DOHH2 (cell line): Measurements from ENCODE around the gene EPB41L1.

Source experiments
- H3F3A ChIP-seq: fragments of 200-600 bp; sonication (generic), shearing (Covaris generic); 2 replicates; pipeline ENCODE4 v1.6.0; 2016; ENCODE audit warnings: antibody characterized with exemption, mild to moderate bottlenecking; ENCODE audit not compliant: control insufficient read depth, insufficient read depth
- H3K27ac ChIP-seq: fragments of 200-600 bp; sonication (generic); 2 replicates; pipeline ENCODE4 v1.5.1; 2014; ENCODE audit warnings: low read depth, mild to moderate bottlenecking, low read length, moderate library complexity
- H3K27me3 ChIP-seq: fragments of 200-600 bp; sonication (generic); 2 replicates; pipeline ENCODE4 v1.6.1; 2014; ENCODE audit warnings: mild to moderate bottlenecking, low read length, mixed read lengths; ENCODE audit not compliant: control insufficient read depth
- H3K36me3 ChIP-seq: fragments of 200-600 bp; sonication (generic); 2 replicates; pipeline ENCODE4 v1.6.1; 2014; ENCODE audit warnings: mild to moderate bottlenecking, low read length, moderate library complexity, mixed read lengths; ENCODE audit not compliant: control insufficient read depth
- H3K4me1 ChIP-seq: fragments of 200-600 bp; sonication (generic); 2 replicates; pipeline ENCODE4 v1.6.1; 2014; ENCODE audit warnings: mild to moderate bottlenecking, low read length, mixed read lengths; ENCODE audit not compliant: control insufficient read depth
- H3K4me2 ChIP-seq: fragments of 200-600 bp; sonication (generic); 2 replicates; pipeline ENCODE4 v1.6.0; 2014; ENCODE audit warnings: mild to moderate bottlenecking, low read length, moderate library complexity
- H3K4me3 ChIP-seq: fragments of 200-600 bp; sonication (generic); 2 replicates; pipeline ENCODE4 v1.5.1; 2014; ENCODE audit warnings: mild to moderate bottlenecking, low read length, mixed read lengths
- H3K79me2 ChIP-seq: fragments of 200-600 bp; sonication (generic); 2 replicates; pipeline ENCODE4 v1.6.1; 2014; ENCODE audit warnings: mild to moderate bottlenecking, low read length, mixed read lengths; ENCODE audit not compliant: control insufficient read depth
- H3K9me2 ChIP-seq: fragments of 200-600 bp; sonication (generic); replicated peaks from 2 replicates; pipeline ENCODE4 v1.6.1; 2014; ENCODE audit warnings: mild to moderate bottlenecking, low read length, mixed read lengths; ENCODE audit not compliant: control insufficient read depth
- H3K9me3 ChIP-seq: fragments of 200-600 bp; sonication (generic); 2 replicates; pipeline ENCODE4 v1.6.1; 2014; ENCODE audit warnings: antibody characterized with exemption, low read length, mixed read lengths; ENCODE audit not compliant: control insufficient read depth, insufficient read depth
- H4K20me1 ChIP-seq: fragments of 200-600 bp; sonication (generic); 2 replicates; pipeline ENCODE4 v1.6.0; 2014; ENCODE audit warnings: low read depth, mild to moderate bottlenecking, antibody characterized with exemption, low read length, moderate library complexity; ENCODE audit not compliant: control insufficient read depth, insufficient read depth
- EZH2phosphoT487 ChIP-seq: fragments of 200-600 bp; sonication (generic); IDR thresholded peaks from 2 replicates; pipeline ENCODE4 v1.6.1; 2017; ENCODE audit warnings: borderline replicate concordance, mild to moderate bottlenecking, antibody characterized with exemption, low read length, moderate library complexity, mixed read lengths
- TF ChIP-seq, protein P1 (sequence below): fragments of 200-600 bp; sonication (generic); IDR thresholded peaks from one replicate; pipeline ENCODE4 v1.5.1; 2014; ENCODE audit warnings: antibody characterized with exemption, mild to moderate bottlenecking, low read depth, low read length; ENCODE audit not compliant: poor library complexity, severe bottlenecking

EPB41L1 gene

DNA sequence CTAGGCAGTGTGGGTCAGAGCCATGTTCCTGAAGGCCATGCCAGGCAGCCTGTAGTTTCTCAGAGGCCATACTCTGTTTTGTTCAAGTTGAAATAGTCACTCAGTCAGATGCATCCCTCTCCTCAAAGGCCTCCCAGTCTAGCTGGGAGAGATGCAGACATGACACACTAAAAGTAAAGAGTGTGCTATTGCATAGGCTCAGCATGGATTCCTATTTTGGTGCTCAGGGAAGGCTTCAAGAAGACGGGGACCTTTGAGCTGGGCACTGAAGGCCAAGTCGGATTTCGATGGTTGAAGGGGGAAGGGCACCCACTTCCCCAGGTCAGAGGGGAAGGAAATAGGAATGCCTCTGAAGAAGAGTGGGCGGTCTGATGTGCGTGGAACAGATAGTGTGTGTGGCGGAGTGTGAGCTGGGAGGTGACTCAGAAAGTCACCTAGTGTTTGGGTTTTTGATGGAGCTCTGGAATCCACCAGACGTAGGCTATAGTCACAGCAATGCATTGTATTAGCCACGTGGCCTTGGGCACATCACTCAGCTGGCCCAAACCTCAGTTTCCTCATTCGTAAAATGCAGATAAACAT, 3.7 kb downstream of the EPB41L1 start:
- Histone ChIP-seq H3K9me3 (no peaks in the 10 kb centered on the region), H3K27me3 (peaks cover 34% of the 10 kb centered on the region), H3K27ac (no peak overlapping the region), H3F3A (no peaks in the 10 kb centered on the region), H4K20me1 (no peaks in the 10 kb centered on the region), H3K36me3 (no peaks in the 10 kb centered on the region), H3K79me2 (no peaks in the 10 kb centered on the region), H3K4me1 (peaks cover 10% of the 10 kb centered on the region), H3K4me2 (no peak overlapping the region), H3K9me2 (no peaks in the 10 kb centered on the region), H3K4me3 (no peak overlapping the region)
- TF ChIP-seq, protein P1, sequence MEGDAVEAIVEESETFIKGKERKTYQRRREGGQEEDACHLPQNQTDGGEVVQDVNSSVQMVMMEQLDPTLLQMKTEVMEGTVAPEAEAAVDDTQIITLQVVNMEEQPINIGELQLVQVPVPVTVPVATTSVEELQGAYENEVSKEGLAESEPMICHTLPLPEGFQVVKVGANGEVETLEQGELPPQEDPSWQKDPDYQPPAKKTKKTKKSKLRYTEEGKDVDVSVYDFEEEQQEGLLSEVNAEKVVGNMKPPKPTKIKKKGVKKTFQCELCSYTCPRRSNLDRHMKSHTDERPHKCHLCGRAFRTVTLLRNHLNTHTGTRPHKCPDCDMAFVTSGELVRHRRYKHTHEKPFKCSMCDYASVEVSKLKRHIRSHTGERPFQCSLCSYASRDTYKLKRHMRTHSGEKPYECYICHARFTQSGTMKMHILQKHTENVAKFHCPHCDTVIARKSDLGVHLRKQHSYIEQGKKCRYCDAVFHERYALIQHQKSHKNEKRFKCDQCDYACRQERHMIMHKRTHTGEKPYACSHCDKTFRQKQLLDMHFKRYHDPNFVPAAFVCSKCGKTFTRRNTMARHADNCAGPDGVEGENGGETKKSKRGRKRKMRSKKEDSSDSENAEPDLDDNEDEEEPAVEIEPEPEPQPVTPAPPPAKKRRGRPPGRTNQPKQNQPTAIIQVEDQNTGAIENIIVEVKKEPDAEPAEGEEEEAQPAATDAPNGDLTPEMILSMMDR: no peak
- no peak for TF ChIP-seq EZH2phosphoT487

DNA sequence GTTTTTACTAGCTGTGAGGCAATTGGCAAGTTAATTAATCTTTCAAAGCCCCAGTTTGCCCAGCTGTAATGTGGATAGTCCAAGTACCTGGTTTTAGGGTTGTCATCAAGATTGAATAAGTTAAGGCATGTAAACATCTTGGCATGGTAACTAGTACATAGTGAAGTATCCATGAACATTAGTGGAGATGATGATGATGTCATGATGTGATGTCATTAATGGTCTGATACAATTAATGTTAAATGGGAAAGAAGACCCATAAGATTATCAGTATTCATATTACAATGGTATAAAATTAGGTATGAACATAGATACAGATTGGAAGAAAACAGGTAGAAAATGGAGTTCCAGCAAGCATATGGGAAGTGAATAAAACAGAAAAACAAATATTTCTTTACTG, 5.3 kb downstream of the EPB41L1 start:
- TF ChIP-seq, protein P1: no peak
- TF ChIP-seq EZH2phosphoT487: no peak
- Histone ChIP-seq H3K4me2 (no peak overlapping the region), H3F3A (no peaks in the 10 kb centered on the region), H3K36me3 (no peaks in the 10 kb centered on the region), H3K9me2 (no peaks in the 10 kb centered on the region), H4K20me1 (no peaks in the 10 kb centered on the region), H3K79me2 (no peaks in the 10 kb centered on the region), H3K27ac (no peak overlapping the region), H3K4me1 (peaks cover 10% of the 10 kb centered on the region), H3K9me3 (no peaks in the 10 kb centered on the region), H3K27me3 (peaks cover 20% of the 10 kb centered on the region), H3K4me3 (no peak overlapping the region)

DNA sequence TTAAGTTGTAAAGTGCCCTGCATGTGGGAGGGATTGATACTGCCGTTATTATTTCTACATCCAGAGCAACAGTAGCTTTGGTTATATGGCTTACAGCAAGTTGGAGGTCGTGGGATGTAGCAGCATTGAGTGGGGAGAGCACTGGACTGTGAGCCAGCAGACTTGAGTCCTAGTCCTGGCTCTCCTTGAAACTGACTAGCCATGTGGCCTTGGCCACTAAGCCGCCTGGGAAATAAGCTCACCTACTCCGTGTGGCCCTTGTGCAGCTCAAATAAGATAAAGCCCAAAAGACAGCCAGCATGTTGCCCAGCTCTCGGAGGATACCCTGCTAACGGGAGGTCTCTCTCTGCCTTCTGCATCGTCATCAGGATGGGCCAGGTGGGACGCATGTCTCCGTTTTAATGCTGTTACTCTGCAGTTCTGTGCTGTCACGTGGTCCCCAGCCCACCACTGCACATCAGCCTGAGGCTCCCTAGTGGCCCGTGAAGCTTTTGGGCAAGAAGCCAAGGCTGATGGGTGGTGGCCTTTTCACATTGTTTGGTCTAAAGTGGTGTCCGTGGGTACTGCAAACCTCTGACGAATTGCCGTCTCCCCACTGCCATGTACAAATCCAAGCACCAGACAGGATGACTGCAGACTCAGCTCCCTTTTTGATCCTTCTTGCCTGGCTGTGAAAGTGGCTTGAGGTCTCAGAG, 7.9 kb downstream of the EPB41L1 start:
- Histone ChIP-seq H3K9me2 (no peaks in the 10 kb centered on the region), H3K27ac (no peak overlapping the region), H3K4me2 (no peak overlapping the region), H3K79me2 (no peaks in the 10 kb centered on the region), H3K27me3 (0 out of 2 replicates have a peak, but pooled peaks cover 2% of the 10 kb centered on the region), H4K20me1 (no peaks in the 10 kb centered on the region), H3K9me3 (no peaks in the 10 kb centered on the region), H3K4me1 (peaks cover 23% of the 10 kb centered on the region), H3K4me3 (no peak overlapping the region), H3K36me3 (no peaks in the 10 kb centered on the region), H3F3A (no peaks in the 10 kb centered on the region)
- no peak for TF ChIP-seq EZH2phosphoT487
- TF ChIP-seq, protein P1: no peak
